ENCODE data around the gene SLC51B. TPM values are rescaled to one million over a fixed set of nuclear protein-coding genes. Genes with fewer than 3 reads are reported as not detected.
A peak's percentile ranks its signal among the peaks of the same experiment; 100 is the strongest.

The SLC51B gene
- total RNA-seq, 1 experiment from 2014 or later: not detected

DNA sequence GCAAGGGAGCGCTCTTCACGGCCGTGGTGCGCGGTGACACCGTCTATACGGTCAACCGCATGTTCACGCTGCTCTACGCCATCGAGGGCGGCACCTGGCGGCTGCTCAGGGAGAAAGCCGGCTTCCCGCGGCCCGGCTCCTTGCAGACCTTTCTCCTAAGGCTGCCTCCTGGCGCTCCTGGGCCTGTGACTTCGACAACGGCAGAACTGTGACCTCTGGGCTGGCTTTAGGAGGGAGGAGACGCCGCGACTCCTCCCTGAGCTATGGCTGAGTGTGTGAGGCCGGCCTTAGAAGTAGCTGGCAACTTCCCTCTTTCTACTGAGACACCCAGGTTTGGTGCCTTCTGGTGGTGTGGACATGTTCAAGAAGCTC lies 32.8 kb downstream of the SLC51B start:
- H3K27ac ChIP-seq (ENCODE audit: low read depth, low read length): no peak overlapping the region
- no peaks in the 10 kb centered on the region for H3K79me2 ChIP-seq (ENCODE audit: insufficient read depth, low read length)
- H3K27me3 ChIP-seq (ENCODE audit: insufficient read depth, low read length): no peaks in the 10 kb centered on the region; the same call in 1 of the 2 replicates
- no peaks in the 10 kb centered on the region for H3K36me3 ChIP-seq (ENCODE audit: control insufficient read depth in 1 of 2, insufficient read depth in 2 of 2, low read length in 2 of 2)
- peak overlapping the region; percentile 24 for H2AFZ ChIP-seq (ENCODE audit: low read depth, low read length, poor library complexity, severe bottlenecking)
- no peaks in the 10 kb centered on the region for H3K9me3 ChIP-seq (ENCODE audit: control insufficient read depth in 1 of 2, insufficient read depth in 1 of 2, low read depth in 1 of 2, low read length in 2 of 2)
- RAD21 ChIA-PET (ENCODE audit: low non-redundant PET in 1 of 2, low total read pairs in 2 of 2, uncharacterized antibody in 2 of 2, unreplicated experiment in 2 of 2): no interaction called here
- no TSS peak for BruUV-seq (replicated peaks)
- H3K9me2 ChIP-seq (ENCODE audit: insufficient read depth): no peaks in the 10 kb centered on the region
- H4K20me1 ChIP-seq (ENCODE audit: insufficient read depth): no peaks in the 10 kb centered on the region
- intact Hi-C loops (cut with micrococcal nuclease): loop anchor here (1.0 to 2.0 kb wide), 2 partner anchors 23 to 45 kb away; no protein-coding TSS in a partner anchor
- H3K9ac ChIP-seq (ENCODE audit: low read length): no peak overlapping the region
- peaks cover 3 to 13% of the 10 kb centered on the region in 2 experiments; a peak in 2 of 4 replicates for H3K4me1 ChIP-seq (ENCODE audit: control insufficient read depth in 1 of 2, insufficient read depth in 2 of 2, low read length in 2 of 2)
- H3K4me2 ChIP-seq (ENCODE audit: low read length): peak overlapping the region; percentile 38
- DNase-seq (ENCODE audit: low read depth, low spot score): peak; percentile 48
- CTCF ChIA-PET: interaction anchor here (0.6 to 2.1 kb wide), 4 partner anchors 23 to 44 kb away, joined by 3 to 13 read pairs (median 8); no protein-coding TSS in a partner anchor
- POLR2A ChIA-PET: interaction anchor here (1.0 to 1.2 kb wide), 2 partner anchors 9 to 227 kb away, joined by 3 to 4 read pairs; partner anchors contain the start of gene RNU5B-1
- ATAC-seq: peak; percentile 94
- no peak for TF ChIP-seq FOSL1 (IDR thresholded peaks at IDR 0.05; ENCODE audit: low read depth)
- TF ChIP-seq EGR1 (IDR thresholded peaks at IDR 0.05; ENCODE audit: low read depth): no peak
- TF ChIP-seq ATF3 (IDR thresholded peaks at IDR 0.05): no peak
- TF ChIP-seq ZFX (IDR thresholded peaks at IDR 0.05): no peak
- peak; percentile 67 for TF ChIP-seq RAD21 (IDR thresholded peaks at IDR 0.05; ENCODE audit: low read depth)
- TF ChIP-seq, protein P1, sequence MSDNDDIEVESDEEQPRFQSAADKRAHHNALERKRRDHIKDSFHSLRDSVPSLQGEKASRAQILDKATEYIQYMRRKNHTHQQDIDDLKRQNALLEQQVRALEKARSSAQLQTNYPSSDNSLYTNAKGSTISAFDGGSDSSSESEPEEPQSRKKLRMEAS (IDR thresholded peaks at IDR 0.05): peak; percentile 83
- TF ChIP-seq, protein P2, sequence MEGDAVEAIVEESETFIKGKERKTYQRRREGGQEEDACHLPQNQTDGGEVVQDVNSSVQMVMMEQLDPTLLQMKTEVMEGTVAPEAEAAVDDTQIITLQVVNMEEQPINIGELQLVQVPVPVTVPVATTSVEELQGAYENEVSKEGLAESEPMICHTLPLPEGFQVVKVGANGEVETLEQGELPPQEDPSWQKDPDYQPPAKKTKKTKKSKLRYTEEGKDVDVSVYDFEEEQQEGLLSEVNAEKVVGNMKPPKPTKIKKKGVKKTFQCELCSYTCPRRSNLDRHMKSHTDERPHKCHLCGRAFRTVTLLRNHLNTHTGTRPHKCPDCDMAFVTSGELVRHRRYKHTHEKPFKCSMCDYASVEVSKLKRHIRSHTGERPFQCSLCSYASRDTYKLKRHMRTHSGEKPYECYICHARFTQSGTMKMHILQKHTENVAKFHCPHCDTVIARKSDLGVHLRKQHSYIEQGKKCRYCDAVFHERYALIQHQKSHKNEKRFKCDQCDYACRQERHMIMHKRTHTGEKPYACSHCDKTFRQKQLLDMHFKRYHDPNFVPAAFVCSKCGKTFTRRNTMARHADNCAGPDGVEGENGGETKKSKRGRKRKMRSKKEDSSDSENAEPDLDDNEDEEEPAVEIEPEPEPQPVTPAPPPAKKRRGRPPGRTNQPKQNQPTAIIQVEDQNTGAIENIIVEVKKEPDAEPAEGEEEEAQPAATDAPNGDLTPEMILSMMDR (IDR thresholded peaks at IDR 0.05 in 2 of 3, conservative IDR thresholded peaks at IDR 0.05 in 1 of 3; ENCODE audit: borderline replicate concordance in 1 of 3, insufficient read depth in 1 of 3, low read depth in 2 of 3, low read length in 2 of 3): peak; percentile 47 to 82 (median 53)
- TF ChIP-seq ELF1 (IDR thresholded peaks at IDR 0.05; ENCODE audit: borderline replicate concordance, low read depth): no peak
- no peak overlapping the region for H3K4me3 ChIP-seq (replicated peaks in 1 of 2; ENCODE audit: low read depth in 1 of 2, low read length in 2 of 2)

Measured in HCT116 (cell line).